OCI-LY3 (cell line): Measurements from ENCODE around the gene ZNF423.

Source experiments
- H2AFZ ChIP-seq: fragments of 200-600, 300-600 bp; shearing (Covaris generic); 2 replicates; pipeline ENCODE4 v1.6.0; 2014; ENCODE audit warnings: antibody characterized with exemption, low read depth, low read length
- H3K27ac ChIP-seq: fragments of 200-600, 300-600 bp; sonication (generic); 2 replicates; pipeline ENCODE4 v1.5.1; 2014; ENCODE audit warnings: mild to moderate bottlenecking, low read length, moderate library complexity, mixed read lengths
- H3K27me3 ChIP-seq: fragments of 200-600, 300-600 bp; sonication (generic); 2 replicates; pipeline ENCODE4 v1.6.1; 2014; ENCODE audit warnings: low read depth, low read length, mixed read lengths
- H3K36me3 ChIP-seq: fragments of 200-600, 300-600 bp; sonication (generic); replicated peaks from 2 replicates; pipeline ENCODE3; 2014; ENCODE audit warnings: low read depth, low read length, mixed read lengths
- H3K4me1 ChIP-seq: fragments of 300-600, 200-600 bp; sonication (generic); 2 replicates; pipeline ENCODE4 v1.6.1; 2014; ENCODE audit warnings: low read length, mixed read lengths
- H3K4me2 ChIP-seq: fragments of 200-600, 300-600 bp; sonication (generic); 2 replicates; pipeline ENCODE4 v1.6.1; 2014; ENCODE audit warnings: low read length, mixed read lengths
- H3K4me3 ChIP-seq: fragments of 300-600, 200-600 bp; sonication (generic); 2 replicates; pipeline ENCODE4 v1.5.1; 2014; ENCODE audit warnings: antibody characterized with exemption, mild to moderate bottlenecking, low read length, moderate library complexity
- H3K79me2 ChIP-seq: fragments of 300-600, 200-600 bp; shearing (Covaris generic); 2 replicates; pipeline ENCODE4 v1.6.1; 2014; ENCODE audit warnings: mild to moderate bottlenecking, low read length, mixed read lengths
- H3K9ac ChIP-seq: fragments of 300-600, 200-600 bp; shearing (Covaris generic); 2 replicates; pipeline ENCODE4 v1.6.0; 2014; ENCODE audit warnings: mild to moderate bottlenecking, low read length, moderate library complexity
- H3K9me3 ChIP-seq: fragments of 200-600, 300-600 bp; shearing (Covaris generic); 2 replicates; pipeline ENCODE4 v1.6.1; 2014; ENCODE audit warnings: low read length, mixed read lengths; ENCODE audit not compliant: insufficient read depth
- H4K20me1 ChIP-seq: fragments of 200-600, 300-600 bp; sonication (generic); 2 replicates; pipeline ENCODE4 v1.6.1; 2016; ENCODE audit warnings: low read length, mixed read lengths; ENCODE audit not compliant: insufficient read depth
- EZH2phosphoT487 ChIP-seq: fragments of 200-600 bp; shearing (Covaris generic); IDR thresholded peaks from 2 replicates; pipeline ENCODE4 v1.6.1; 2018; ENCODE audit warnings: antibody characterized with exemption, mixed run types, low read depth
- TF ChIP-seq, protein P1 (sequence below): fragments of 200-600, 300-600 bp; sonication (generic); IDR thresholded peaks from 2 replicates; pipeline ENCODE4 v1.5.1; 2014; ENCODE audit warnings: antibody characterized with exemption, low read length, low read depth

Gene ZNF423

DNA sequence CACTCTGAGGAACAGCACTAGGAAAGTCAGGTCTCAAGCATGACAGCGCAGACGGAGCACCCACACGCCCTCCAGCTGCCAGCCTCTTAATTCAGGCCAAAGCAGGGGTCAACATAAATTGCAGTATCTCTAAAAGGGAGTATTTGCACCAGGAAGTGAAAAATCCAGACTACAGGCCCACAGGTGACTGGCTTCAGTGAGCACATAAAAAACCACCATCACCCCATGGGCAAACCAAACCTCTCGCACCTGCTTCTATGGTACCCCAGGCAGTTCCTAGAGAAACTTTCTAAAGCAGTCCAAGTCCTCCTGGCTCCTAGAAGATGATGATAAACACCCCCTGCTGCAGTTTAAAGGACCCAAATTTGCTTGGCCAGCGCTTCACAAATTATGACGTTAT lies 129.8 kb downstream of the ZNF423 start:
- no peaks in the 10 kb centered on the region for H3K9me3 ChIP-seq
- H3K4me3 ChIP-seq: no peak overlapping the region
- no peaks in the 10 kb centered on the region for H4K20me1 ChIP-seq
- no peaks in the 10 kb centered on the region for H3K36me3 ChIP-seq
- H3K27ac ChIP-seq: no peak overlapping the region
- no peak overlapping the region for H3K4me2 ChIP-seq
- H2AFZ ChIP-seq: no peak overlapping the region
- H3K27me3 ChIP-seq: no peaks in the 10 kb centered on the region
- no peak overlapping the region for H3K9ac ChIP-seq
- H3K4me1 ChIP-seq: no peaks in the 10 kb centered on the region
- no peaks in the 10 kb centered on the region for H3K79me2 ChIP-seq
- TF ChIP-seq EZH2phosphoT487: no peak
- TF ChIP-seq, protein P1, sequence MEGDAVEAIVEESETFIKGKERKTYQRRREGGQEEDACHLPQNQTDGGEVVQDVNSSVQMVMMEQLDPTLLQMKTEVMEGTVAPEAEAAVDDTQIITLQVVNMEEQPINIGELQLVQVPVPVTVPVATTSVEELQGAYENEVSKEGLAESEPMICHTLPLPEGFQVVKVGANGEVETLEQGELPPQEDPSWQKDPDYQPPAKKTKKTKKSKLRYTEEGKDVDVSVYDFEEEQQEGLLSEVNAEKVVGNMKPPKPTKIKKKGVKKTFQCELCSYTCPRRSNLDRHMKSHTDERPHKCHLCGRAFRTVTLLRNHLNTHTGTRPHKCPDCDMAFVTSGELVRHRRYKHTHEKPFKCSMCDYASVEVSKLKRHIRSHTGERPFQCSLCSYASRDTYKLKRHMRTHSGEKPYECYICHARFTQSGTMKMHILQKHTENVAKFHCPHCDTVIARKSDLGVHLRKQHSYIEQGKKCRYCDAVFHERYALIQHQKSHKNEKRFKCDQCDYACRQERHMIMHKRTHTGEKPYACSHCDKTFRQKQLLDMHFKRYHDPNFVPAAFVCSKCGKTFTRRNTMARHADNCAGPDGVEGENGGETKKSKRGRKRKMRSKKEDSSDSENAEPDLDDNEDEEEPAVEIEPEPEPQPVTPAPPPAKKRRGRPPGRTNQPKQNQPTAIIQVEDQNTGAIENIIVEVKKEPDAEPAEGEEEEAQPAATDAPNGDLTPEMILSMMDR: no peak

DNA sequence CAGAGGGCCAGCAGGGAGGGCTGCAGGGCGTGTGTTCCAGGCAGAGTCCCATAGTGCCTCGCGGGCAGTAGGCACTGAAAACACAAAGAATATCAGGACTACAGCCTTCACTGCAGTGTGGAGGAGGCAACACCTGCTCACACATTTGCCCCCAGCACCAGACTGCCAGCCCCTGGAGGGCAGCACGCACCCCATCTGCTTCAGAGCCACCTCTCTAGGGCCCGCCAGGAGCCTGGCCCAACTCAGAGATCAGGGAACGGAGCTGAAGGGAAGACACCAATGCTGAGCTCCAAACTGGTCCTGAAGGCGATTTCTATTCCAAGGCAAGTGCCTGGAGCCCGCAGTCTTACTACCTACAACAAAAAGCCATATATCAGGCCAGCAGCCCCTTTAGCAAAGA lies 130.3 kb downstream of the ZNF423 start:
- H3K9me3 ChIP-seq: no peaks in the 10 kb centered on the region
- H2AFZ ChIP-seq: no peak overlapping the region
- no peaks in the 10 kb centered on the region for H3K36me3 ChIP-seq
- no peaks in the 10 kb centered on the region for H3K4me1 ChIP-seq
- H3K27me3 ChIP-seq: no peaks in the 10 kb centered on the region
- H3K79me2 ChIP-seq: no peaks in the 10 kb centered on the region
- no peak overlapping the region for H3K27ac ChIP-seq
- no peak overlapping the region for H3K9ac ChIP-seq
- no peaks in the 10 kb centered on the region for H4K20me1 ChIP-seq
- H3K4me3 ChIP-seq: no peak overlapping the region
- TF ChIP-seq, protein P1: no peak
- TF ChIP-seq EZH2phosphoT487: no peak
- H3K4me2 ChIP-seq: no peak overlapping the region

DNA sequence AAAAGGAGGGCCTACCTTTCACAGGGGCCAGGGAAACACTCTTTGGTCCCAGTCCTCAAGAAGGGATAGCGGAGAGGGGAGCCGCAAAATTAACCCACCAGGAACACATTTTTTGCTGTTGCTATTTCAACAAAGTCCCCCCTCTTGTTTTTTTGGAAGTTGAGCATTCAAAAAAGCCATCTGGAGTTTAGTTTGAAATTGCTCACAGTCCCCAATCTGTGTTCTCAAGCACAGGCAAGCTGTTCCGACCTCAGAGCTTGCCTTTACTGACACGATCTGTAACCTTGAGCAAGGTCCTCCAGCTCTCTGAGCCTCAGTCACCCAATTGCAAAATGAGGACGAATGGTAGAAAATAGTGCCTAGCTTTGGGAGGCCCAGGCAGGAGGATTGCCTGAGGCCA lies 131.1 kb downstream of the ZNF423 start:
- H3K79me2 ChIP-seq: no peaks in the 10 kb centered on the region
- no peak overlapping the region for H3K4me2 ChIP-seq
- H3K27me3 ChIP-seq: no peaks in the 10 kb centered on the region
- H3K4me3 ChIP-seq: no peak overlapping the region
- H2AFZ ChIP-seq: no peak overlapping the region
- no peaks in the 10 kb centered on the region for H3K4me1 ChIP-seq
- no peaks in the 10 kb centered on the region for H3K36me3 ChIP-seq
- H4K20me1 ChIP-seq: no peaks in the 10 kb centered on the region
- H3K27ac ChIP-seq: no peak overlapping the region
- no peak overlapping the region for H3K9ac ChIP-seq
- TF ChIP-seq, protein P1: no peak
- no peak for TF ChIP-seq EZH2phosphoT487
- H3K9me3 ChIP-seq: no peaks in the 10 kb centered on the region

DNA sequence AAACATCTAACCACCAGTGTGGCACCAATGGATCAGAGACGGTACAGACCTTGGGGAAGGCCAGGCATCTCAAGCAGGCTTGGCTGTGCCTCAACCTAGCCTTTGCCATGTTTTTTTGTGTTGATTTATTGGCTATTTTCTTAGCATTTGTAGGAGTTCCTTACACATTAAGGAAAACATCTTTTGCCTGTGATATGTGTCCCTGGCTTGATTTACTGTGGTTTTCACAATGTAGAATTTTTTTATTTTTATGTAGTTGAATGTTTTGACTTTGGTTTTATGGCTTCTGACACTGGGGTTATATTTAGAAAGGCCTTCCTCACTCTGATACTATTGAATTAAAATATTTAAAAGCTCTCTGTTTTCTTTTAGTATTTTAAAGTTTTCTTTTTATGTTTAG lies 132.6 kb downstream of the ZNF423 start:
- Histone ChIP-seq H3K36me3 (no peaks in the 10 kb centered on the region), H3K79me2 (no peaks in the 10 kb centered on the region), H3K4me1 (no peaks in the 10 kb centered on the region), H4K20me1 (no peaks in the 10 kb centered on the region), H3K27me3 (peaks cover 6% of the 10 kb centered on the region), H2AFZ (no peak overlapping the region), H3K9ac (no peak overlapping the region), H3K4me3 (no peak overlapping the region), H3K27ac (no peak overlapping the region), H3K4me2 (no peak overlapping the region), H3K9me3 (no peaks in the 10 kb centered on the region)
- TF ChIP-seq EZH2phosphoT487: no peak
- TF ChIP-seq, protein P1: no peak
